ENCODE results near the gene NUDT8.

The NUDT8 gene

GRCh38 chr11:67583247-67584204 is 46.2 kb downstream of the NUDT8 start, which contains the start of gene GSTP1:
TSS of gene GSTP1 (plus strand) at chr11:67583812. CDS start at chr11:67583844, 32 bp downstream.
- peak; percentile 77 for TF ChIP-seq CTCF (IDR thresholded peaks at IDR 0.05; ENCODE audit: borderline replicate concordance, insufficient read depth, low read depth, low read length)

GRCh38 chr11:67582011-67582410 is 47.7 kb downstream of the NUDT8 start:
- H3K4me3 ChIP-seq (ENCODE audit: low read depth, low read length), result no peak overlapping the region
- TF ChIP-seq CTCF (IDR thresholded peaks at IDR 0.05; ENCODE audit: borderline replicate concordance, insufficient read depth, low read depth, low read length), result no peak

More at GRCh38 chr11:67583247-67584204, 46.2 kb downstream of the NUDT8 start, which contains the start of gene GSTP1:
- H3K4me3 ChIP-seq (ENCODE audit: low read depth, low read length), result peak within 1 kb of the TSS; percentile 70

- TF ChIP-seq CTCF (IDR thresholded peaks at IDR 0.05; ENCODE audit: borderline replicate concordance, insufficient read depth, low read depth, low read length), result no peak
- no peak overlapping the region for H3K4me3 ChIP-seq (ENCODE audit: low read depth, low read length)
Measured at GRCh38 chr11:67581469-67581868, 48.3 kb downstream of the NUDT8 start.

GRCh38 chr11:67577951-67578350 is 51.8 kb downstream of the NUDT8 start:
- no peak for TF ChIP-seq CTCF (IDR thresholded peaks at IDR 0.05; ENCODE audit: borderline replicate concordance, insufficient read depth, low read depth, low read length)
- H3K4me3 ChIP-seq (ENCODE audit: low read depth, low read length), result no peak overlapping the region
